Measurements from ENCODE around the gene AGMO. TPM values are rescaled to one million over a fixed set of nuclear protein-coding genes. Genes with fewer than 3 reads are reported as not detected.

AGMO gene
- total RNA-seq, 1 experiment from 2014 or later = not detected

GRCh38 chr7:15556339-15557105, 5.3 kb downstream of the AGMO start:
- ChIA-PET POLR2A (no interaction called here), CTCF (interaction anchor here (1.6 kb wide), 1 partner anchor 164 kb away, joined by 5 read pairs; no protein-coding TSS in a partner anchor), RAD21 (ENCODE audit: low non-redundant PET in 1 of 2, low total read pairs in 2 of 2, uncharacterized antibody in 2 of 2, unreplicated experiment in 2 of 2) (no interaction called here)
- no peak overlapping the region for H3K4me3 ChIP-seq (replicated peaks in 1 of 2; ENCODE audit: low read depth in 1 of 2, low read length in 2 of 2)
- H2AFZ ChIP-seq (ENCODE audit: low read depth, low read length, poor library complexity, severe bottlenecking) = no peak overlapping the region
- H3K4me2 ChIP-seq (ENCODE audit: low read length) = no peak overlapping the region
- BruUV-seq (replicated peaks) = no TSS peak
- H3K36me3 ChIP-seq (ENCODE audit: control insufficient read depth in 1 of 2, insufficient read depth in 2 of 2, low read length in 2 of 2) = no peaks in the 10 kb centered on the region
- H3K9ac ChIP-seq (ENCODE audit: low read length) = no peak overlapping the region
- H4K20me1 ChIP-seq (ENCODE audit: insufficient read depth) = no peaks in the 10 kb centered on the region
- intact Hi-C loops (cut with micrococcal nuclease) = no loop called here
- TF ChIP-seq POLR2AphosphoS5 (IDR thresholded peaks at IDR 0.05; ENCODE audit: low read depth, low read length) = no peak
- TF ChIP-seq CBX3 (IDR thresholded peaks at IDR 0.05; ENCODE audit: low read depth) = no peak
- H3K27ac ChIP-seq (ENCODE audit: low read depth, low read length) = no peak overlapping the region
- no peaks in the 10 kb centered on the region for H3K9me3 ChIP-seq (ENCODE audit: control insufficient read depth in 1 of 2, insufficient read depth in 1 of 2, low read depth in 1 of 2, low read length in 2 of 2)
- H3K4me1 ChIP-seq (ENCODE audit: control insufficient read depth in 1 of 2, insufficient read depth in 2 of 2, low read length in 2 of 2) = no peaks in the 10 kb centered on the region
- DNase-seq (ENCODE audit: low read depth, low spot score) (no peak), ATAC-seq (no peak)
- no peaks in the 10 kb centered on the region for H3K27me3 ChIP-seq (ENCODE audit: insufficient read depth, low read length)
- H3K79me2 ChIP-seq (ENCODE audit: insufficient read depth, low read length) = no peaks in the 10 kb centered on the region
- H3K9me2 ChIP-seq (ENCODE audit: insufficient read depth) = no peaks in the 10 kb centered on the region

GRCh38 chr7:15555381-15555859, 6.4 kb downstream of the AGMO start:
- intact Hi-C loops (cut with micrococcal nuclease) = no loop called here
- Histone ChIP-seq H3K4me2 (ENCODE audit: low read length) (no peak overlapping the region), H3K4me3 (replicated peaks in 1 of 2; ENCODE audit: low read depth in 1 of 2, low read length in 2 of 2) (no peak overlapping the region), H3K4me1 (ENCODE audit: control insufficient read depth in 1 of 2, insufficient read depth in 2 of 2, low read length in 2 of 2) (no peaks in the 10 kb centered on the region), H3K9ac (ENCODE audit: low read length) (no peak overlapping the region), H3K79me2 (ENCODE audit: insufficient read depth, low read length) (no peaks in the 10 kb centered on the region), H4K20me1 (ENCODE audit: insufficient read depth) (no peaks in the 10 kb centered on the region), H3K27me3 (ENCODE audit: insufficient read depth, low read length) (no peaks in the 10 kb centered on the region), H3K9me2 (ENCODE audit: insufficient read depth) (no peaks in the 10 kb centered on the region), H3K27ac (ENCODE audit: low read depth, low read length) (no peak overlapping the region), H2AFZ (ENCODE audit: low read depth, low read length, poor library complexity, severe bottlenecking) (no peak overlapping the region), H3K36me3 (ENCODE audit: control insufficient read depth in 1 of 2, insufficient read depth in 2 of 2, low read length in 2 of 2) (no peaks in the 10 kb centered on the region), H3K9me3 (ENCODE audit: control insufficient read depth in 1 of 2, insufficient read depth in 1 of 2, low read depth in 1 of 2, low read length in 2 of 2) (no peaks in the 10 kb centered on the region)
- ChIA-PET RAD21 (ENCODE audit: low non-redundant PET in 1 of 2, low total read pairs in 2 of 2, uncharacterized antibody in 2 of 2, unreplicated experiment in 2 of 2) (no interaction called here), CTCF (interaction anchor here (1.6 kb wide), 1 partner anchor 166 kb away, joined by 5 read pairs; no protein-coding TSS in a partner anchor), POLR2A (no interaction called here)
- ATAC-seq = no peak
- no TSS peak for BruUV-seq (replicated peaks)
- no peak for DNase-seq (ENCODE audit: low read depth, low spot score)
- TF ChIP-seq CTCF (IDR thresholded peaks at IDR 0.05 in 2 of 3, conservative IDR thresholded peaks at IDR 0.05 in 1 of 3; ENCODE audit: borderline replicate concordance in 1 of 3, insufficient read depth in 1 of 3, low read depth in 2 of 3, low read length in 2 of 3) (peak in 2 of 3 experiments; percentile 5 to 23; a peak in 1 of 6 replicates), RAD21 (IDR thresholded peaks at IDR 0.05; ENCODE audit: low read depth) (peak; percentile 32; the same call in 1 of the 2 replicates), SP1 (IDR thresholded peaks at IDR 0.05; ENCODE audit: low read depth) (no peak), ZFX (IDR thresholded peaks at IDR 0.05) (no peak), EZH2phosphoT487 (IDR thresholded peaks at IDR 0.05; ENCODE audit: borderline replicate concordance) (no peak), ATF3 (IDR thresholded peaks at IDR 0.05) (no peak), ZBTB33 (IDR thresholded peaks at IDR 0.05; ENCODE audit: extremely low read depth, insufficient replicate concordance, low read length) (no peak)
- TF ChIP-seq, protein P1, sequence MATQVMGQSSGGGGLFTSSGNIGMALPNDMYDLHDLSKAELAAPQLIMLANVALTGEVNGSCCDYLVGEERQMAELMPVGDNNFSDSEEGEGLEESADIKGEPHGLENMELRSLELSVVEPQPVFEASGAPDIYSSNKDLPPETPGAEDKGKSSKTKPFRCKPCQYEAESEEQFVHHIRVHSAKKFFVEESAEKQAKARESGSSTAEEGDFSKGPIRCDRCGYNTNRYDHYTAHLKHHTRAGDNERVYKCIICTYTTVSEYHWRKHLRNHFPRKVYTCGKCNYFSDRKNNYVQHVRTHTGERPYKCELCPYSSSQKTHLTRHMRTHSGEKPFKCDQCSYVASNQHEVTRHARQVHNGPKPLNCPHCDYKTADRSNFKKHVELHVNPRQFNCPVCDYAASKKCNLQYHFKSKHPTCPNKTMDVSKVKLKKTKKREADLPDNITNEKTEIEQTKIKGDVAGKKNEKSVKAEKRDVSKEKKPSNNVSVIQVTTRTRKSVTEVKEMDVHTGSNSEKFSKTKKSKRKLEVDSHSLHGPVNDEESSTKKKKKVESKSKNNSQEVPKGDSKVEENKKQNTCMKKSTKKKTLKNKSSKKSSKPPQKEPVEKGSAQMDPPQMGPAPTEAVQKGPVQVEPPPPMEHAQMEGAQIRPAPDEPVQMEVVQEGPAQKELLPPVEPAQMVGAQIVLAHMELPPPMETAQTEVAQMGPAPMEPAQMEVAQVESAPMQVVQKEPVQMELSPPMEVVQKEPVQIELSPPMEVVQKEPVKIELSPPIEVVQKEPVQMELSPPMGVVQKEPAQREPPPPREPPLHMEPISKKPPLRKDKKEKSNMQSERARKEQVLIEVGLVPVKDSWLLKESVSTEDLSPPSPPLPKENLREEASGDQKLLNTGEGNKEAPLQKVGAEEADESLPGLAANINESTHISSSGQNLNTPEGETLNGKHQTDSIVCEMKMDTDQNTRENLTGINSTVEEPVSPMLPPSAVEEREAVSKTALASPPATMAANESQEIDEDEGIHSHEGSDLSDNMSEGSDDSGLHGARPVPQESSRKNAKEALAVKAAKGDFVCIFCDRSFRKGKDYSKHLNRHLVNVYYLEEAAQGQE (IDR thresholded peaks at IDR 0.05; ENCODE audit: low read depth) = no peak
